Astrocyte (in vitro differentiated cells and primary cell): ENCODE data around the gene PRR5L. TPM values are rescaled to one million over a fixed set of nuclear protein-coding genes. Genes with fewer than 3 reads are reported as not detected.
A peak's percentile ranks its signal among the peaks of the same experiment; 100 is the strongest.

Source experiments
- DNase-seq: peaks from one replicate; pipeline ENCODE4 v3.0.0-alpha.2; 2010; ENCODE audit warnings: low read depth
- FAIRE-seq: peaks from 2 replicates; lab custom pipeline; 2011; peaks lifted over from hg19 to GRCh38; lab: Jason Lieb, UNC
- H2AFZ ChIP-seq: 2 replicates; pipeline ENCODE4 v1.6.0; 2012; ENCODE audit warnings: low read depth, low read length, inconsistent platforms
- H3K27ac ChIP-seq: 2 replicates; pipeline ENCODE4 v1.5.1; 2011; ENCODE audit warnings: low read depth, low read length, inconsistent platforms
- H3K27me3 ChIP-seq: 2 replicates; pipeline ENCODE4 v1.6.0; 2011; ENCODE audit warnings: low read length, inconsistent platforms; ENCODE audit not compliant: insufficient read depth
- H3K36me3 ChIP-seq: 2 replicates; pipeline ENCODE4 v1.5.1; 2011; ENCODE audit warnings: low read length, inconsistent platforms; ENCODE audit not compliant: insufficient read depth
- H3K4me1 ChIP-seq: 2 replicates; pipeline ENCODE4 v1.5.1; 2011; ENCODE audit warnings: low read length, inconsistent platforms; ENCODE audit not compliant: insufficient read depth
- H3K4me2 ChIP-seq: 2 replicates; pipeline ENCODE4 v1.6.0; 2012; ENCODE audit warnings: low read length, inconsistent platforms
- H3K4me3 ChIP-seq: 2 replicates; pipeline ENCODE4 v1.5.1; 2011; ENCODE audit warnings: low read depth, mild to moderate bottlenecking, low read length, inconsistent platforms; ENCODE audit not compliant: insufficient read depth
- H3K79me2 ChIP-seq: 2 replicates; pipeline ENCODE4 v1.6.0; 2012; ENCODE audit warnings: mild to moderate bottlenecking, low read length, inconsistent platforms; ENCODE audit not compliant: insufficient read depth
- H3K9ac ChIP-seq: 2 replicates; pipeline ENCODE4 v1.6.0; 2012; ENCODE audit warnings: mild to moderate bottlenecking, low read length, inconsistent platforms
- H3K9me3 ChIP-seq: 2 replicates; pipeline ENCODE4 v1.5.1; 2012; ENCODE audit warnings: low read depth, mild to moderate bottlenecking, low read length, inconsistent platforms; ENCODE audit not compliant: insufficient read depth
- H4K20me1 ChIP-seq: 2 replicates; pipeline ENCODE4 v1.6.0; 2012; ENCODE audit warnings: low read length, inconsistent platforms; ENCODE audit not compliant: insufficient read depth
- H3K27ac Mint-ChIP-seq: one replicate; pipeline ENCODE4 v1.8.0; 2021; ENCODE audit warnings: mild to moderate bottlenecking, mixed read lengths; ENCODE audit not compliant: unreplicated experiment
- H3K27me3 Mint-ChIP-seq: one replicate; pipeline ENCODE4 v1.8.0; 2021; ENCODE audit warnings: low read depth, mixed read lengths; ENCODE audit not compliant: unreplicated experiment
- H3K36me3 Mint-ChIP-seq: one replicate; pipeline ENCODE4 v1.8.0; 2021; ENCODE audit warnings: low read depth, mixed read lengths; ENCODE audit not compliant: unreplicated experiment
- H3K4me1 Mint-ChIP-seq: one replicate; pipeline ENCODE4 v1.8.0; 2021; ENCODE audit warnings: low read depth, mixed read lengths; ENCODE audit not compliant: unreplicated experiment
- H3K4me3 Mint-ChIP-seq: one replicate; pipeline ENCODE4 v1.8.0; 2021; ENCODE audit warnings: mild to moderate bottlenecking, moderate library complexity, mixed read lengths; ENCODE audit not compliant: unreplicated experiment
- H3K9me3 Mint-ChIP-seq: one replicate; pipeline ENCODE4 v1.8.0; 2021; ENCODE audit warnings: mild to moderate bottlenecking, mixed read lengths; ENCODE audit not compliant: unreplicated experiment
- EZH2 ChIP-seq: IDR thresholded peaks from 2 replicates; pipeline ENCODE4 v1.6.1; 2012; ENCODE audit warnings: mild to moderate bottlenecking, low read length, inconsistent platforms; ENCODE audit not compliant: insufficient read depth
- total RNA-seq: library from RNA; stranded (reverse); gene quantifications from 2 replicates; pipeline ENCODE4 v1.2.1, GENCODE V29; 2021
- TF ChIP-seq, protein P1 (sequence below): IDR thresholded peaks from 2 replicates; pipeline ENCODE4 v1.5.1; 2011; ENCODE audit warnings: low read depth, mild to moderate bottlenecking, inconsistent platforms, low read length, moderate library complexity; ENCODE audit not compliant: insufficient read depth

The PRR5L gene
- total RNA-seq, 1 donor from 2014 or later = 55.6 TPM

DNA sequence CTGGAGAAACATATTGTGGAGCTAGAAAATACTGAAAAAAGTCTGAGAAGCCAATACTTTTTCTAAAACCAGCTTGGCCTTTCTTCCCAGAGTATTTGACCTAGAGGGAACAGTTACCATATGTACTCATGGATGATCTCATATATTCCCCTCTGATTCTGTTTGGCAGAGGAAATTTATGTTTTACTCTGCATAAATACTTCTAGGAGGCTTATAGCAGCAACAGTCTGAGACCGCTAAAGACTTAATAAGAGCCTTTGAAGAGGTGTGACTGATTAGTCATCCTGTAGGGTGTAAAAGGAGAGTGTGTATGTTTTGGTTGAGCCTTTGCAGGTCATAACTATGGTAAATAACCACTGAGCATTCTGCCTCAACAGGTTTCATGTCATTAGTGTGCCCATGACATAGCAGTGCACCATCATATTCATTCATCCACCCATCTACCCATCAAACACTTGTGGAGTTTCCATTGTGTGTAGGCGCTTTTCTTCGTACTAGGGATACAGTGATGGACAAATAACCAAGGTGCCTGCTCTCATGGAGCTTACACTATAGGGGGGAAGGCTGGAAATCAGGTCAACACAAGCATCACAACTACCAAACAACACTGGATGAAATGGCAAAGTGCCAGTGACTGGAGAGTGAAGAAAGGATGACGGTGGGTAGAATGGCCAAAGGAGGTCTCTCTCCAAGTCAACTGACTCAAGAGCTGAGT is 169.5 kb downstream of the PRR5L start:
- no peaks in the 10 kb centered on the region for H4K20me1 ChIP-seq
- H3K9me3 ChIP-seq = no peaks in the 10 kb centered on the region
- peak; percentile 70 for DNase-seq
- peak overlapping the region; percentile 11 for H3K4me2 ChIP-seq
- H3K4me3 ChIP-seq = no peak overlapping the region
- no peak for TF ChIP-seq EZH2
- TF ChIP-seq, protein P1, sequence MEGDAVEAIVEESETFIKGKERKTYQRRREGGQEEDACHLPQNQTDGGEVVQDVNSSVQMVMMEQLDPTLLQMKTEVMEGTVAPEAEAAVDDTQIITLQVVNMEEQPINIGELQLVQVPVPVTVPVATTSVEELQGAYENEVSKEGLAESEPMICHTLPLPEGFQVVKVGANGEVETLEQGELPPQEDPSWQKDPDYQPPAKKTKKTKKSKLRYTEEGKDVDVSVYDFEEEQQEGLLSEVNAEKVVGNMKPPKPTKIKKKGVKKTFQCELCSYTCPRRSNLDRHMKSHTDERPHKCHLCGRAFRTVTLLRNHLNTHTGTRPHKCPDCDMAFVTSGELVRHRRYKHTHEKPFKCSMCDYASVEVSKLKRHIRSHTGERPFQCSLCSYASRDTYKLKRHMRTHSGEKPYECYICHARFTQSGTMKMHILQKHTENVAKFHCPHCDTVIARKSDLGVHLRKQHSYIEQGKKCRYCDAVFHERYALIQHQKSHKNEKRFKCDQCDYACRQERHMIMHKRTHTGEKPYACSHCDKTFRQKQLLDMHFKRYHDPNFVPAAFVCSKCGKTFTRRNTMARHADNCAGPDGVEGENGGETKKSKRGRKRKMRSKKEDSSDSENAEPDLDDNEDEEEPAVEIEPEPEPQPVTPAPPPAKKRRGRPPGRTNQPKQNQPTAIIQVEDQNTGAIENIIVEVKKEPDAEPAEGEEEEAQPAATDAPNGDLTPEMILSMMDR = no peak
- FAIRE-seq = peak; percentile 79
- H3K4me1 Mint-ChIP-seq = peaks cover 56% of the 10 kb centered on the region
- no peak overlapping the region for H2AFZ ChIP-seq
- no peaks in the 10 kb centered on the region for H3K36me3 ChIP-seq
- H3K27ac Mint-ChIP-seq = peak overlapping the region; percentile 20
- H3K4me1 ChIP-seq = peaks cover 40% of the 10 kb centered on the region
- no peaks in the 10 kb centered on the region for H3K27me3 Mint-ChIP-seq
- H3K9me3 Mint-ChIP-seq = peaks cover 4% of the 10 kb centered on the region
- no peaks in the 10 kb centered on the region for H3K79me2 ChIP-seq
- H3K27me3 ChIP-seq = no peaks in the 10 kb centered on the region
- no peak overlapping the region for H3K4me3 Mint-ChIP-seq
- no peak overlapping the region for H3K9ac ChIP-seq
- H3K36me3 Mint-ChIP-seq = peaks cover 20% of the 10 kb centered on the region
- H3K27ac ChIP-seq = peak overlapping the region; percentile 12

DNA sequence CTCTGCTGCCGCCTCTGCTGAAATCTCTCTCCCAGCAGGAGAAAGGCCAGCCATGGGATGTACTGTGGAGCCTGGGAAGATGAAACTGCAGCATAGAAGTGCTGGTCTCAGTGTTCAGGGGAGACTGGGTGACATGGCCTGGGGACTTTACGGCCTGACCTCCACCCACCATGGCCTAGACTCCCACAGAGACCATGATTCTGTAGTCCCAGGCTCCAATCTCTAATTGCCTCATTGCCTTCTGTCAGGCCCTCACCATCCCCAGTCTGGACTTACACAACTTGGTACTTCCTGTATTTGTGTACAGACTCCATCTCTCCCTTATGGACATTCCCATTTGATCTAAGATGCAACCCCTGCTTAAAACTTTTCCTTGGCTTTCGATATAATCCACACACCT is 170.9 kb downstream of the PRR5L start:
- Histone ChIP-seq H3K9me3 (no peaks in the 10 kb centered on the region), H3K9ac (no peak overlapping the region), H2AFZ (no peak overlapping the region), H3K4me1 (peaks cover 44% of the 10 kb centered on the region), H3K4me2 (no peak overlapping the region), H3K27ac (no peak overlapping the region), H3K79me2 (no peaks in the 10 kb centered on the region), H4K20me1 (no peaks in the 10 kb centered on the region), H3K27me3 (no peaks in the 10 kb centered on the region), H3K36me3 (no peaks in the 10 kb centered on the region), H3K4me3 (no peak overlapping the region)
- FAIRE-seq (no peak), DNase-seq (no peak)
- H3K9me3 Mint-ChIP-seq = peaks cover 4% of the 10 kb centered on the region
- TF ChIP-seq, protein P1 = no peak
- no peak for TF ChIP-seq EZH2
- peak overlapping the region; percentile 69 for H3K4me3 Mint-ChIP-seq
- peaks cover 17% of the 10 kb centered on the region for H3K36me3 Mint-ChIP-seq
- H3K27ac Mint-ChIP-seq = peak overlapping the region; percentile 80
- H3K27me3 Mint-ChIP-seq = no peaks in the 10 kb centered on the region
- H3K4me1 Mint-ChIP-seq = peaks cover 60% of the 10 kb centered on the region

DNA sequence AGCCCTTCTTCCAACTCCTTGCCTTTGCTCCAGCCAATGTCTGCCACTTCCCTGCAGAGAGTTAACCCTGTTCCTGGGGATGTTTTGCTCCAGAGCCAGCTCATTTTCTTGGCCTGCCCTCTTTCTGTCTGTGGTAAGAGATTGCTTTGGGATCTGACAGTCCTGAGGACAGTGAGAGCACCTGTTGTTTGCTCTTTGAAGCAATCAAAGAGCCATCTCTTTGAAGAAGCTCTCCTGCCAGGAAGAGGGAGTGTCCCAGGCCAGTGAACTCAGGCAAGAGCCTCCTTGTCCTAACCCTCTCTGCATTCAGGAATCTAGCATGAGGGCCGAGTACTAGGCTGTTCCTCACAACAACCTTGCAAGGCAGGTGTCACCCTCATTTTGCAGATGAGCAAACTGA is 171.8 kb downstream of the PRR5L start:
- Histone ChIP-seq H3K27ac (no peak overlapping the region), H3K36me3 (no peaks in the 10 kb centered on the region), H4K20me1 (no peaks in the 10 kb centered on the region), H2AFZ (no peak overlapping the region), H3K4me1 (peaks cover 44% of the 10 kb centered on the region), H3K27me3 (no peaks in the 10 kb centered on the region), H3K4me2 (no peak overlapping the region), H3K9me3 (no peaks in the 10 kb centered on the region), H3K9ac (no peak overlapping the region), H3K4me3 (no peak overlapping the region), H3K79me2 (no peaks in the 10 kb centered on the region)
- peaks cover 60% of the 10 kb centered on the region for H3K4me1 Mint-ChIP-seq
- DNase-seq = no peak
- peaks cover 14% of the 10 kb centered on the region for H3K36me3 Mint-ChIP-seq
- peaks cover 4% of the 10 kb centered on the region for H3K9me3 Mint-ChIP-seq
- peak overlapping the region; percentile 70 for H3K27ac Mint-ChIP-seq
- no peaks in the 10 kb centered on the region for H3K27me3 Mint-ChIP-seq
- TF ChIP-seq, protein P1 = no peak
- TF ChIP-seq EZH2 = no peak
- no peak for FAIRE-seq
- no peak overlapping the region for H3K4me3 Mint-ChIP-seq
